K562 (cell line): ENCODE data around the gene MAML3. TPM values are rescaled to one million over a fixed set of nuclear protein-coding genes. Genes with fewer than 3 reads are reported as not detected.

Experiments used
- E2F4 ChIP-seq: sonication (generic); formaldehyde crosslinking; IDR thresholded peaks from 2 replicates; pipeline ENCODE4 v1.8.0; 2022; ENCODE audit warnings: mild to moderate bottlenecking, low read depth, missing genetic modification reagents
- MGA ChIP-seq: fragments of 450-650 bp; IDR thresholded peaks from 2 replicates; pipeline ENCODE4 v1.6.1; 2016; ENCODE audit warnings: mild to moderate bottlenecking, moderate library complexity
- SMARCC2 ChIP-seq: fragments of 450-650 bp; IDR thresholded peaks from 2 replicates; pipeline ENCODE4 v1.6.1; 2017; ENCODE audit warnings: antibody characterized with exemption, moderate library complexity, mild to moderate bottlenecking, low read depth
- ZNF407 ChIP-seq: fragments of 450-650 bp; IDR thresholded peaks from 2 replicates; pipeline ENCODE4 v1.6.1; 2016; ENCODE audit warnings: low read depth
- polyA plus RNA-seq, 8 experiments: library from polyadenylated mRNA; depleted of rRNA in 4 of 8; stranded (reverse) in 5 of 8; unstranded in 3 of 8; fragments of >200 nt; fragmentation: Nextera tagmentation in 2 of 8; fragmentation: Illumina TruSeq in 1 of 8; extraction: Ambion mirVana in 2 of 8; extraction: Trizol in 1 of 8; gene quantifications; 2 replicates each; pipeline versions ENCODE4 v1.2.1 to v1.2.3, GENCODE V29; 2011 to 2014; ENCODE audit warnings: inconsistent platforms in 1 of 8, missing spikeins in 1 of 8
- total RNA-seq, 7 experiments: library from RNA; depleted of rRNA in 6 of 7; stranded (reverse); fragments of >200 nt in 6 of 7; fragmentation: Illumina TruSeq in 2 of 7; extraction: Trizol in 2 of 7; gene quantifications; 2 replicates each; pipeline versions ENCODE4 v1.2.1 to v1.2.3, GENCODE V29; 2011 to 2021; ENCODE audit warnings: low replicate concordance in 1 of 7

Gene MAML3
- total and polyA plus RNA-seq, 9 of the 15 experiments (the other 6 are each of a cell fraction or from before 2014, with no cell fraction given) = 0.01 to 0.55 (median 0.25) TPM

GRCh38 chr4:140150886-140151698 is 2.9 kb downstream of the MAML3 start (continued):
- TF ChIP-seq MGA = peak; percentile 57
- TF ChIP-seq SMARCC2 = no peak
- no peak for TF ChIP-seq ZNF407
- no peak for TF ChIP-seq E2F4
